Type B pancreatic cell (in vitro differentiated cells): ENCODE results near the gene PDIA6. TPM values are rescaled to one million over a fixed set of nuclear protein-coding genes. Genes with fewer than 3 reads are reported as not detected.

Experiments used
- DNase-seq: peaks from one replicate; pipeline ENCODE4 v3.0.0; 2021; ENCODE audit warnings: mixed read lengths; ENCODE audit not compliant: unreplicated experiment; ENCODE audit errors: extremely low spot score
- H3K27ac Mint-ChIP-seq: 2 replicates; pipeline ENCODE4 v1.8.0; 2021; ENCODE audit warnings: mild to moderate bottlenecking, mixed read lengths
- H3K27me3 Mint-ChIP-seq: 2 replicates; pipeline ENCODE4 v1.8.0; 2021; ENCODE audit warnings: mixed read lengths
- H3K36me3 Mint-ChIP-seq: 2 replicates; pipeline ENCODE4 v1.8.0; 2021; ENCODE audit warnings: mixed read lengths
- H3K4me1 Mint-ChIP-seq: one replicate; pipeline ENCODE4 v1.8.0; 2021; ENCODE audit warnings: mixed read lengths; ENCODE audit not compliant: unreplicated experiment
- H3K4me3 Mint-ChIP-seq: 2 replicates; pipeline ENCODE4 v1.8.0; 2021; ENCODE audit warnings: mild to moderate bottlenecking, mixed read lengths
- H3K9me3 Mint-ChIP-seq: 2 replicates; pipeline ENCODE4 v1.8.0; 2021; ENCODE audit warnings: mixed read lengths
- CTCF ChIP-seq: fragments of 200-600 bp; sonication (generic); conservative IDR thresholded peaks from 2 replicates; pipeline ENCODE4 v1.5.0; 2021; ENCODE audit warnings: antibody characterized with exemption, mild to moderate bottlenecking
- total RNA-seq: library from RNA; stranded (reverse); gene quantifications from 2 replicates; pipeline ENCODE4 v1.2.1, GENCODE V29; 2021; ENCODE audit warnings: low replicate concordance

The PDIA6 gene
- total RNA-seq, 1 donor from 2014 or later = 281 TPM

GRCh38 chr2:10765914-10766313 lies 46.7 kb downstream of the PDIA6 start:
- no peaks in the 10 kb centered on the region for H3K27me3 Mint-ChIP-seq
- no peaks in the 10 kb centered on the region for H3K36me3 Mint-ChIP-seq
- no peak for TF ChIP-seq CTCF
- H3K4me3 Mint-ChIP-seq = no peak overlapping the region
- peaks cover 3% of the 10 kb centered on the region for H3K4me1 Mint-ChIP-seq
- peak overlapping the region; percentile 72 for H3K27ac Mint-ChIP-seq
- no peak for DNase-seq
- H3K9me3 Mint-ChIP-seq = no peaks in the 10 kb centered on the region

DNA sequence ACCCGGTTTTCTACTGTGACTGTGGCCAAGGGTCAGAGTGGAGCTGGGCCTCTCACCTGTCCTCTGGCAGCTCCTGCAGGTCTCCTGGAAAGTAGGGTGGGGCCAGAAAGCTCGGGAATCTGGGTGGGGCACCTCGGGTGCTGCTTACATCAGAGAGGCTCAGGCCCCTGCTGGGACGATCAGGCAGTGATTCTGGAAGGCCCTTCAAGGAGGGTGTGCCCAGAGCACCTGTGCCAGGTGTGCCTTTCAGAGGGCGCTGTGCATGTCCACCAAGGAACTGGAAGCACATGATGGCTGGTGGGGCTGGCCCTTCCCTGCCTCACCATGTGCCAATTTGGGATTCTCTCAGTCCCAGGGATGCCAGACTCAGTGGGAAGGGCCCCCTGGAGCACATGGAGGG lies 47.1 kb downstream of the PDIA6 start:
- H3K9me3 Mint-ChIP-seq = no peaks in the 10 kb centered on the region
- H3K27me3 Mint-ChIP-seq = no peaks in the 10 kb centered on the region
- no peaks in the 10 kb centered on the region for H3K36me3 Mint-ChIP-seq
- peaks cover 3% of the 10 kb centered on the region for H3K4me1 Mint-ChIP-seq
- DNase-seq = no peak
- peak overlapping the region; percentile 72 for H3K27ac Mint-ChIP-seq
- TF ChIP-seq CTCF = no peak
- no peak overlapping the region for H3K4me3 Mint-ChIP-seq

- no peak for TF ChIP-seq CTCF
- H3K4me3 Mint-ChIP-seq = no peak overlapping the region
- H3K9me3 Mint-ChIP-seq = no peaks in the 10 kb centered on the region
- no peaks in the 10 kb centered on the region for H3K36me3 Mint-ChIP-seq
- DNase-seq = no peak
- no peaks in the 10 kb centered on the region for H3K27me3 Mint-ChIP-seq
- no peak overlapping the region for H3K27ac Mint-ChIP-seq
- H3K4me1 Mint-ChIP-seq = peaks cover 3% of the 10 kb centered on the region
These were observed 47.7 kb downstream of the PDIA6 start for GRCh38 chr2:10764896-10765295.

- H3K4me3 Mint-ChIP-seq = no peak overlapping the region
- peaks cover 3% of the 10 kb centered on the region for H3K4me1 Mint-ChIP-seq
- DNase-seq = no peak
- no peak overlapping the region for H3K27ac Mint-ChIP-seq
- no peak for TF ChIP-seq CTCF
- H3K9me3 Mint-ChIP-seq = no peaks in the 10 kb centered on the region
- H3K36me3 Mint-ChIP-seq = no peaks in the 10 kb centered on the region
- no peaks in the 10 kb centered on the region for H3K27me3 Mint-ChIP-seq
These were observed 48.3 kb downstream of the PDIA6 start for GRCh38 chr2:10764096-10764785.

DNA sequence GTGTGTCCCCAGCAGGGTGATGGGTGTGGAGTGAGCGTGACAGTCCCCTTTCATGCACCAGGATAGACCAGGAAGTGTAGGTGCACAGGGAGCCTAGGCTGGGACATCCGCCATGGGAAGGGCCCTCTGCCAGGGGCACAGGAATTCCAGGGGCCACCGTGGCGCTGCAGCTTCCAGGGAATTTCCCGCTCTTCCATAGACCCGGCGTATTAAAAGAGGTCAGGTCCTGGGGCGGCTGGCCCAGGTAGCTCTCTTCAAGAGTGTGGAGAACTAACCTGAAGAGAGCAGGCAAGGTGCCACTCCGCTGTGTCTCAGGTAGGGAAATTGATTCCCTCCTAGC lies 49.2 kb downstream of the PDIA6 start:
- no peaks in the 10 kb centered on the region for H3K36me3 Mint-ChIP-seq
- no peak for TF ChIP-seq CTCF
- no peaks in the 10 kb centered on the region for H3K27me3 Mint-ChIP-seq
- peak overlapping the region; percentile 55 for H3K27ac Mint-ChIP-seq
- DNase-seq = no peak
- H3K9me3 Mint-ChIP-seq = no peaks in the 10 kb centered on the region
- peaks cover 3% of the 10 kb centered on the region for H3K4me1 Mint-ChIP-seq
- H3K4me3 Mint-ChIP-seq = no peak overlapping the region
